Measurements from ENCODE around the gene SCAF11. TPM values are rescaled to one million over a fixed set of nuclear protein-coding genes. Genes with fewer than 3 reads are reported as not detected.

SCAF11 gene
- total and polyA plus RNA-seq, 2 donors from 2014 or later = 21.0 to 129 TPM

GRCh38 chr12:45994736-45995135 lies 4.4 kb upstream of the SCAF11 start:
- Histone ChIP-seq H3K27ac (ENCODE audit: low read depth in 2 of 2, low read length in 2 of 2) (no peak overlapping the region), H3K4me1 (ENCODE audit: control insufficient read depth in 2 of 3, insufficient read depth in 2 of 3, low read depth in 1 of 3, low read length in 3 of 3) (peaks cover 0 to 5% (median 0%) of the 10 kb centered on the region in 3 donors), H3K4me3 (ENCODE audit: low read length in 3 of 3) (no peak overlapping the region), H3K27me3 (ENCODE audit: control insufficient read depth, insufficient read depth, low read length) (no peaks in the 10 kb centered on the region), H3K36me3 (ENCODE audit: control insufficient read depth in 2 of 3, insufficient read depth in 3 of 3, low read length in 3 of 3) (no peaks in the 10 kb centered on the region), H3K9me3 (ENCODE audit: control insufficient read depth in 2 of 3, insufficient read depth in 1 of 3, low read length in 3 of 3) (no peaks in the 10 kb centered on the region), H3K9ac (ENCODE audit: low read length in 3 of 3) (no peak overlapping the region)
- DNase-seq (no peak), FAIRE-seq (no peak)
- intact Hi-C loops (cut with DNase I) = no loop called here
- TF ChIP-seq CTCF (IDR thresholded peaks at IDR 0.05; ENCODE audit: borderline replicate concordance, extremely low read depth, insufficient read depth) = no peak

GRCh38 chr12:45991284-45992249 lies 1.2 kb upstream of the SCAF11 start:
- FAIRE-seq (no peak), DNase-seq (peak; percentile 80 to 93 (median 86))
- TF ChIP-seq CTCF (IDR thresholded peaks at IDR 0.05; ENCODE audit: borderline replicate concordance, extremely low read depth, insufficient read depth) = no peak
- Histone ChIP-seq H3K27me3 (ENCODE audit: control insufficient read depth, insufficient read depth, low read length) (no peaks in the 10 kb centered on the region), H3K9me3 (ENCODE audit: control insufficient read depth in 2 of 3, insufficient read depth in 1 of 3, low read length in 3 of 3) (no peaks in the 10 kb centered on the region), H3K27ac (ENCODE audit: low read depth in 2 of 2, low read length in 2 of 2) (peak overlapping the region; percentile 98 to 99), H3K4me1 (ENCODE audit: control insufficient read depth in 2 of 3, insufficient read depth in 2 of 3, low read depth in 1 of 3, low read length in 3 of 3) (peaks cover 0 to 20% (median 16%) of the 10 kb centered on the region in 3 donors), H3K9ac (ENCODE audit: low read length in 3 of 3) (peak overlapping the region; percentile 91 to 96 (median 94)), H3K36me3 (ENCODE audit: control insufficient read depth in 2 of 3, insufficient read depth in 3 of 3, low read length in 3 of 3) (no peaks in the 10 kb centered on the region), H3K4me3 (ENCODE audit: low read length in 3 of 3) (peak overlapping the region; percentile 62 to 93 (median 91))
- intact Hi-C loops (cut with DNase I) = no loop called here

- DNase-seq (peak; percentile 61 to 90 (median 88)), FAIRE-seq (no peak)
- peak overlapping the region; percentile 99 for H3K27ac ChIP-seq (ENCODE audit: low read depth in 2 of 2, low read length in 2 of 2)
- peak overlapping the region; percentile 81 to 93 (median 90) for H3K4me3 ChIP-seq (ENCODE audit: low read length in 3 of 3)
- intact Hi-C loops (cut with DNase I) = no loop called here
- H3K9ac ChIP-seq (ENCODE audit: low read length in 3 of 3) = peak overlapping the region; percentile 80 to 98 (median 96)
- H3K36me3 ChIP-seq (ENCODE audit: control insufficient read depth in 2 of 3, insufficient read depth in 3 of 3, low read length in 3 of 3) = no peaks in the 10 kb centered on the region
- H3K9me3 ChIP-seq (ENCODE audit: control insufficient read depth in 2 of 3, insufficient read depth in 1 of 3, low read length in 3 of 3) = no peaks in the 10 kb centered on the region
- no peaks in the 10 kb centered on the region for H3K27me3 ChIP-seq (ENCODE audit: control insufficient read depth, insufficient read depth, low read length)
- peaks cover 0 to 20% (median 16%) of the 10 kb centered on the region in 3 donors for H3K4me1 ChIP-seq (ENCODE audit: control insufficient read depth in 2 of 3, insufficient read depth in 2 of 3, low read depth in 1 of 3, low read length in 3 of 3)
- no peak for TF ChIP-seq CTCF (IDR thresholded peaks at IDR 0.05; ENCODE audit: borderline replicate concordance, extremely low read depth, insufficient read depth)
These were observed 480 bp downstream of the SCAF11 start for GRCh38 chr12:45989721-45990467.
